Immature natural killer cell (primary cell): ENCODE measurements around the gene LRRC75A. TPM values are rescaled to one million over a fixed set of nuclear protein-coding genes. Genes with fewer than 3 reads are reported as not detected.
A peak's percentile ranks its signal among the peaks of the same experiment; 100 is the strongest.
"Not testable (repeated sequence)": the region's sequence is repeated elsewhere in the genome, so short reads cannot be mapped to it uniquely, and the experiment has no call there.

Experiments
- DNase-seq, 3 donors: peaks; one replicate each; pipeline ENCODE4 v3.0.0; 2022; ENCODE audit warnings: mixed read lengths in 1 of 3
- H3K27ac Mint-ChIP-seq, 6 donors: one replicate each; pipeline ENCODE4 v1.8.0; 2020; ENCODE audit warnings: mixed read lengths in 6 of 6, mild to moderate bottlenecking in 5 of 6, inconsistent platforms in 4 of 6, moderate library complexity in 3 of 6
- H3K27me3 Mint-ChIP-seq, 3 donors: one replicate each; pipeline ENCODE4 v1.8.0; 2020 to 2021; ENCODE audit warnings: low read depth in 3 of 3, mild to moderate bottlenecking in 3 of 3, mixed read lengths in 3 of 3, moderate library complexity in 3 of 3, inconsistent platforms in 1 of 3
- H3K36me3 Mint-ChIP-seq, 3 donors: one replicate each; pipeline ENCODE4 v1.8.0; 2020; ENCODE audit warnings: mixed read lengths in 3 of 3, inconsistent platforms in 2 of 3, mild to moderate bottlenecking in 2 of 3
- H3K4me1 Mint-ChIP-seq, 2 donors: one replicate each; pipeline ENCODE4 v1.8.0; 2020; ENCODE audit warnings: inconsistent platforms in 2 of 2, mild to moderate bottlenecking in 2 of 2, mixed read lengths in 2 of 2, moderate library complexity in 1 of 2
- H3K4me3 Mint-ChIP-seq, 5 donors: one replicate each; pipeline ENCODE4 v1.8.0; 2020; ENCODE audit warnings: mild to moderate bottlenecking in 5 of 5, mixed read lengths in 5 of 5, inconsistent platforms in 3 of 5, moderate library complexity in 3 of 5
- H3K9me3 Mint-ChIP-seq, 6 donors: one replicate each; pipeline ENCODE4 v1.8.0; 2020; ENCODE audit warnings: mild to moderate bottlenecking in 6 of 6, mixed read lengths in 6 of 6, inconsistent platforms in 4 of 6, moderate library complexity in 3 of 6
- polyA plus RNA-seq, 3 donors: library from polyadenylated mRNA; unstranded; fragments of 300-500 nt; fragmentation: Illumina TruSeq; gene quantifications; one replicate each; pipeline ENCODE4 v1.2.3, GENCODE V29; 2021

The LRRC75A gene
- polyA plus RNA-seq, 3 donors from 2014 or later = 0.93 to 2.1 (median 1.3) TPM

- Mint-ChIP-seq H3K4me3 (no peak overlapping the region), H3K27me3 (peaks cover 0 to 2% (median 0%) of the 10 kb centered on the region in 3 donors), H3K36me3 (peaks cover 11 to 38% (median 13%) of the 10 kb centered on the region in 3 donors), H3K27ac (no peak overlapping the region), H3K4me1 (peaks cover 40 to 42% of the 10 kb centered on the region in 2 donors), H3K9me3 (no peaks in the 10 kb centered on the region)
- DNase-seq = no peak
These were observed 69.6 kb downstream of the LRRC75A start for GRCh38 chr17:16422416-16422815.

DNA sequence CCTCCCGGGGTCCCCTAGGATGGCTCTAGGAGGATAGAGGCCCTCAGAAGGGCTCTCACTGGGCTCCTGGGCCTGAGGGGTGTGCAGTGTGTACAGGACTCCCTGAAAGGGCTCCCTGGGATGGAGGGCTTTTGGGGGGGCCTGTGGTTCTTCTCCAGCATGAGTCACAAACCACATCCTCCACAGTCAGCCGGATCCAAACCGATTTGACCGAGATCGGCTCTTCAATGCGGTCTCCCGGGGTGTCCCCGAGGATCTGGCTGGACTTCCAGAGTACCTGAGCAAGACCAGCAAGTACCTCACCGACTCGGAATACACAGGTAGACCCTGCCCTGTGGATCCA, 72.1 kb downstream of the LRRC75A start:
- Mint-ChIP-seq H3K4me3 (peak overlapping the region; percentile 10 to 83 (median 66)), H3K4me1 (peaks cover 49 to 56% of the 10 kb centered on the region in 2 donors), H3K36me3 (peaks cover 11 to 31% (median 12%) of the 10 kb centered on the region in 3 donors), H3K27ac (peak overlapping the region; percentile 57 to 97 (median 89)), H3K9me3 (no peaks in the 10 kb centered on the region), H3K27me3 (peaks cover 2 to 11% (median 3%) of the 10 kb centered on the region in 3 donors)
- peak; percentile 18 to 31 (median 28) for DNase-seq

- H3K9me3 Mint-ChIP-seq = no peaks in the 10 kb centered on the region
- H3K4me3 Mint-ChIP-seq = peak overlapping the region; percentile 55 to 83 (median 66)
- peak overlapping the region; percentile 57 to 97 (median 89) for H3K27ac Mint-ChIP-seq
- peaks cover 2 to 11% (median 3%) of the 10 kb centered on the region in 3 donors for H3K27me3 Mint-ChIP-seq
- no peak for DNase-seq
- H3K36me3 Mint-ChIP-seq = peaks cover 11 to 31% (median 12%) of the 10 kb centered on the region in 3 donors
- H3K4me1 Mint-ChIP-seq = peaks cover 55 to 61% of the 10 kb centered on the region in 2 donors
These were observed 72.7 kb downstream of the LRRC75A start for GRCh38 chr17:16419074-16419928.

- peaks cover 11 to 31% (median 12%) of the 10 kb centered on the region in 3 donors for H3K36me3 Mint-ChIP-seq
- peak overlapping the region; percentile 57 to 97 (median 89) for H3K27ac Mint-ChIP-seq
- peaks cover 2 to 11% (median 3%) of the 10 kb centered on the region in 3 donors for H3K27me3 Mint-ChIP-seq
- peak overlapping the region; percentile 55 to 83 (median 66) for H3K4me3 Mint-ChIP-seq
- H3K4me1 Mint-ChIP-seq = peaks cover 59 to 63% of the 10 kb centered on the region in 2 donors
- H3K9me3 Mint-ChIP-seq = no peaks in the 10 kb centered on the region
- no peak for DNase-seq
These were observed 73.3 kb downstream of the LRRC75A start for GRCh38 chr17:16418685-16419068.

DNA sequence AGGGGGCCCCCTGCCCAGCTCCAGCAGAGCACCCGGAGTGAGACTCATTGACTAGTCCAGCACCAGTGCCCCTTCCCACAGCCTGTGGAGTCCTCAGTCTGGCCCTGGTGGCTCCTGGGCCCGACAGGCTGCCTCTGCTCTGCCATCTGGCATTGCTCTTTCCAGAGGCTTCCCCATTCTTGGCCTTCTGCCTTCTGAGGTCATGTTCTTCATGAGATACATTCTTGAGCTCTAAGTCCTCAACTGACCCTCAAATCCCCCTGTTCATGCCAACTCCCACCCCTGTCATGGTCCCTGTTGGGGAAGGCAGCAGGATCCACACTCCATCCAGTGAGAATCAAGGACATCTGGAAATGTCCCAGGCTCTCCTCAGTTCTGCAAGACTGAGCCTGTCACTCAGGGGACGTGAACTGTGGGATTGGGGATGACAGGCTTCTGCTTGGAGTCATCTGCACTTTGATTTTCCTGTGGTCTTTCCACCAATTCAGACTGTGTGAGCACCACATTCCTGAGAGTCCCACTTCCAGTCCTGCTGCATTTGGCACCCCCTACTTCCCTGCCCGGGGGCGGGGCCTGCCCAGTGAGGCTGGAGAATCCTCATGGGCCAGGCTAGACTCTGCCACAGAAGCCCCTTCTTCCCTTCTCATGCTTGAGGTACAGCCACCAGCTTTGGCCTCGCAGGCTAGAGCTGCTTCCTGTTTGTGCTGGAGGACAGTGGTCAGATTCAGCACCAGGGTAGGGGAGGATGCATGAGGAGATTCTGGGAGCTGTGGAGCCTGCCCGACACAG, 73.9 kb downstream of the LRRC75A start:
- peaks cover 11 to 31% (median 12%) of the 10 kb centered on the region in 3 donors for H3K36me3 Mint-ChIP-seq
- H3K27ac Mint-ChIP-seq = peak overlapping the region; percentile 57 to 99 (median 93)
- H3K4me3 Mint-ChIP-seq = peak overlapping the region; percentile 62 to 83 (median 66)
- peaks cover 2 to 11% (median 3%) of the 10 kb centered on the region in 3 donors for H3K27me3 Mint-ChIP-seq
- peaks cover 61 to 62% of the 10 kb centered on the region in 2 donors for H3K4me1 Mint-ChIP-seq
- H3K9me3 Mint-ChIP-seq = no peaks in the 10 kb centered on the region
- DNase-seq = no peak

GRCh38 chr17:16417399-16417798, 74.6 kb downstream of the LRRC75A start:
- Mint-ChIP-seq H3K4me1 (peaks cover 60 to 64% of the 10 kb centered on the region in 2 donors), H3K4me3 (peak overlapping the region; percentile 94 to 99 (median 97)), H3K36me3 (peaks cover 11 to 31% (median 12%) of the 10 kb centered on the region in 3 donors), H3K27me3 (peaks cover 2 to 12% (median 3%) of the 10 kb centered on the region in 3 donors), H3K9me3 (no peaks in the 10 kb centered on the region), H3K27ac (peak overlapping the region; percentile 97 to 100 (median 99))
- no peak for DNase-seq

- peak within 1 kb of the TSS; percentile 94 to 99 (median 97) for H3K4me3 Mint-ChIP-seq
- peaks cover 2 to 12% (median 3%) of the 10 kb centered on the region in 3 donors for H3K27me3 Mint-ChIP-seq
- peaks cover 53 to 56% of the 10 kb centered on the region in 2 donors for H3K4me1 Mint-ChIP-seq
- peaks cover 11 to 22% (median 12%) of the 10 kb centered on the region in 3 donors for H3K36me3 Mint-ChIP-seq
- peak within 1 kb of the TSS; percentile 97 to 100 (median 99) for H3K27ac Mint-ChIP-seq
- H3K9me3 Mint-ChIP-seq = no peaks in the 10 kb centered on the region
- DNase-seq = peak; percentile 51 to 54 (median 53)
These were observed 76.7 kb downstream of the LRRC75A start, which contains the start of gene TRPV2 for GRCh38 chr17:16415031-16415924. TRPV2 (plus strand) TSS chr17:16415571; CDS start chr17:16417669, 2,098 bp downstream.

DNA sequence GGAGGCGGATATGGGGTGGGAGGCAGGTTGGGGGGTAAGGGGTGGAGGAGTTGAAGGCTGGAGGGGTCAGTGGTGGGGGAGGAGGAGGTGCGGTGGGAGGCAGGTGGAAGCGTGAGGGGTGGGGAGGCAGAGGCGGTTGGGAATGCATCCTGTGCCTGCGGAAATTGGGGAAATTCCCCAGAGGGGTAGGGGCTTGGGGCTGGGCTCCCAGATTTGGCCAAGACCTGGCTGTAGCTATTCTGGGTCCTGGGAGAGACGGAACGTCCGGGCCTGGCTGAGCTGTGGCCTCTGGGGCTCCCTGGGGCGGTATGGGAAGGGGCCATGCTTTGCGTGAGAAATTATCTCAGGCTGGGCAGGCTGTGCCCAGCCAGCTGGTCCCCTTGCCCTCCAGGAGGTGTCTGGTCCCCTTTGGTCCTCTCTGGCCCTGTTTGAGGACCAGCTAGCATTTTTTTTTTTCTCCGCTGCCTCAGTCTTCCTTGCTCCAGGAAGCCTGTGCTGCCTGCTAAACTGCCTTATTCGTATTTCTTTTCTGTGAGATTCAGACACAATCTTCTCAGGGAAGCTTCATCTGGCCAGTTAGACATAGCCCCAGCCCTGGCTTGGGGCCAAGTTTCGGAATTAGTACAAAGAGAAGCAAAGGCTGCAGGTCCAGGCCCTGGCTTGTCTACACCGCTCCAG, 83.9 kb downstream of the LRRC75A start:
- Mint-ChIP-seq H3K36me3 (no peaks in the 10 kb centered on the region), H3K4me3 (peak overlapping the region; percentile 1 to 57 (median 43)), H3K27ac (peak overlapping the region in 1 of 6 donors; percentile 30), H3K27me3 (peaks cover 5 to 12% (median 9%) of the 10 kb centered on the region in 3 donors), H3K4me1 (peaks cover 7 to 8% of the 10 kb centered on the region in 2 donors), H3K9me3 (no peaks in the 10 kb centered on the region)
- DNase-seq = no peak

GRCh38 chr17:16406742-16407674, 85.0 kb downstream of the LRRC75A start:
- no peaks in the 10 kb centered on the region for H3K36me3 Mint-ChIP-seq
- H3K9me3 Mint-ChIP-seq = no peaks in the 10 kb centered on the region
- peaks cover 5 to 12% (median 8%) of the 10 kb centered on the region in 3 donors for H3K27me3 Mint-ChIP-seq
- H3K4me1 Mint-ChIP-seq = peaks cover 6 to 7% of the 10 kb centered on the region in 2 donors
- H3K4me3 Mint-ChIP-seq = peak overlapping the region in 4 of 5 donors; percentile 9 to 66 (median 47)
- DNase-seq = no peak
- no peak overlapping the region for H3K27ac Mint-ChIP-seq

- H3K36me3 Mint-ChIP-seq, H3K27ac Mint-ChIP-seq, H3K9me3 Mint-ChIP-seq, H3K4me1 Mint-ChIP-seq, DNase-seq, H3K4me3 Mint-ChIP-seq: not testable (repeated sequence)
- peaks cover 5 to 12% (median 8%) of the 10 kb centered on the region in 3 donors for H3K27me3 Mint-ChIP-seq
These were observed 88.1 kb downstream of the LRRC75A start for GRCh38 chr17:16403847-16404246.
